Mammary epithelial cell (primary cell): ENCODE results near the gene TSPAN5.

ENCODE experiments used
- EZH2 ChIP-seq: IDR thresholded peaks from 2 replicates; pipeline ENCODE4 v1.6.1; 2012; ENCODE audit warnings: low read length, inconsistent platforms, borderline replicate concordance
- TF ChIP-seq, protein P1 (sequence below), 2 donors: IDR thresholded peaks in 1 of 2; conservative IDR thresholded peaks in 1 of 2; 2 replicates each; pipeline ENCODE4 v1.5.1; 2011 to 2012; ENCODE audit warnings: inconsistent platforms in 2 of 2, low read length in 2 of 2, mild to moderate bottlenecking in 2 of 2, control low read depth in 1 of 2, low read depth in 1 of 2; ENCODE audit not compliant: insufficient read depth in 1 of 2; ENCODE audit errors: extremely low read depth in 1 of 2

DNA sequence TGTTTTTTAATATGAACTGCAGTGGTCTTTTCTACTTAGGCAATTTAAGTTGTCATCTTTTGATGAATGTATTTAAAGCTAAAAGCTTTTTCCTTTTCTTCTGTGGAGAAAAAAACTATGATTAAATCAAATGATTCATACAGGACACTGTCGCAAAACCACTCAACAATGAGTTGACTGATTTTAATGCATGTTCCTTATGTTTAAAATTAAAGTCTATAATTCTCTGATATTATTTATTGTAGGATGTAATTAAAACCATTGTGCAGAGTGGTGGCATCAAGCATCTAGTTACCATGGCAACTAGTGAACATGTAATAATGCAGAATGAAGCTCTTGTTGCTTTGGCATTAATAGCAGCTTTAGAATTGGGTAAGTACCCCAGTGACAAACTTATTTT lies 224.7 kb downstream of the TSPAN5 start:
- TF ChIP-seq, protein P1, sequence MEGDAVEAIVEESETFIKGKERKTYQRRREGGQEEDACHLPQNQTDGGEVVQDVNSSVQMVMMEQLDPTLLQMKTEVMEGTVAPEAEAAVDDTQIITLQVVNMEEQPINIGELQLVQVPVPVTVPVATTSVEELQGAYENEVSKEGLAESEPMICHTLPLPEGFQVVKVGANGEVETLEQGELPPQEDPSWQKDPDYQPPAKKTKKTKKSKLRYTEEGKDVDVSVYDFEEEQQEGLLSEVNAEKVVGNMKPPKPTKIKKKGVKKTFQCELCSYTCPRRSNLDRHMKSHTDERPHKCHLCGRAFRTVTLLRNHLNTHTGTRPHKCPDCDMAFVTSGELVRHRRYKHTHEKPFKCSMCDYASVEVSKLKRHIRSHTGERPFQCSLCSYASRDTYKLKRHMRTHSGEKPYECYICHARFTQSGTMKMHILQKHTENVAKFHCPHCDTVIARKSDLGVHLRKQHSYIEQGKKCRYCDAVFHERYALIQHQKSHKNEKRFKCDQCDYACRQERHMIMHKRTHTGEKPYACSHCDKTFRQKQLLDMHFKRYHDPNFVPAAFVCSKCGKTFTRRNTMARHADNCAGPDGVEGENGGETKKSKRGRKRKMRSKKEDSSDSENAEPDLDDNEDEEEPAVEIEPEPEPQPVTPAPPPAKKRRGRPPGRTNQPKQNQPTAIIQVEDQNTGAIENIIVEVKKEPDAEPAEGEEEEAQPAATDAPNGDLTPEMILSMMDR (conservative IDR thresholded peaks at IDR 0.05 in 1 of 2, IDR thresholded peaks at IDR 0.05 in 1 of 2; ENCODE audit: extremely low read depth in 1 of 2, insufficient read depth in 1 of 2, low read depth in 1 of 2, low read length in 2 of 2), result no peak
- no peak for TF ChIP-seq EZH2
